Measurements from ENCODE around the gene CPLANE2. TPM values are rescaled to one million over a fixed set of nuclear protein-coding genes. Genes with fewer than 3 reads are reported as not detected.
A peak's percentile ranks its signal among the peaks of the same experiment; 100 is the strongest.
"Not testable (repeated sequence)": the region's sequence is repeated elsewhere in the genome, so short reads cannot be mapped to it uniquely, and the experiment has no call there.

The CPLANE2 gene
- total RNA-seq, 1 donor from 2014 or later: 9.1 TPM

DNA sequence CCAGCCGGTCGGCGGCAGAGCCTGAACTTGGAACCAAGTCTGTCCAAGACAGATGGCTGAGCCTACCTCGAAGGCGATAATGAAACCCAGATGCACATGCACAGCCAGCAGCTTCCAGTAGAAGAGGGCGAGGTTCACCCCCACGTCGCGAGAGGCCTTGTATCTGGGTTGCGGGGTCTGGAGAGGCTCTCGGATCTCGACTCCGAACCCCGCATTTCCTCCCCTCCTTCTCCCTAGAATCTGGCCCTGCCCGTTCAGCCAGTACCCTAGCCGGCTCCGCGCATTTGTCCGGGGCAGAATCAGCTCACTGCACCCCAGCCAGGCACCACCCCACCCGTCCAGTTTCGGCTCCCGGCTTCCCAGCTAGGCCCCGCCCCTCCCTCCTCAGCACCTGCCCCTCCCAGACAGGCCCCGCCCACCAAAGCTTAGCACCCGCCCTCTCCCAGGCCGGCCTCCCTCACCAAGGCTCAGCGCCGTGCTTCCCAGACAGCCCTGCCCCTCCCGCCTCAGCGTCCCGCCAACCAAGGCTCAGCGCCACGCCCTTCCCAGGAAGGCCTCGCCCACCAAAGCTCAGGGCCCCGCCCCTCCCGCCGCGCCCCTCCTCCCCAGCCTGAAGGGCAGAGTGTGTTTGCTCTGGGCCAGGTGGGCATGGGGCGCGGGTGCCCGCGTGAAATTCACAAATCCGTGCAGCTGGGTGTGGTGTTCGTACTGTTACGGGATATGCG, 19.8 kb downstream of the CPLANE2 start:
- peak overlapping the region; percentile 75 for H3K27ac ChIP-seq
- peak; percentile 98 for ATAC-seq
- no peaks in the 10 kb centered on the region for H3K36me3 ChIP-seq
- peak; percentile 99 for DNase-seq
- peaks cover 27% of the 10 kb centered on the region for H3K4me1 ChIP-seq
- H3K4me3 ChIP-seq: peak overlapping the region; percentile 68
- H3K27me3 ChIP-seq (ENCODE audit: low read depth): no peaks in the 10 kb centered on the region
- H3K9me3 ChIP-seq: no peaks in the 10 kb centered on the region
- TF ChIP-seq, protein P1, sequence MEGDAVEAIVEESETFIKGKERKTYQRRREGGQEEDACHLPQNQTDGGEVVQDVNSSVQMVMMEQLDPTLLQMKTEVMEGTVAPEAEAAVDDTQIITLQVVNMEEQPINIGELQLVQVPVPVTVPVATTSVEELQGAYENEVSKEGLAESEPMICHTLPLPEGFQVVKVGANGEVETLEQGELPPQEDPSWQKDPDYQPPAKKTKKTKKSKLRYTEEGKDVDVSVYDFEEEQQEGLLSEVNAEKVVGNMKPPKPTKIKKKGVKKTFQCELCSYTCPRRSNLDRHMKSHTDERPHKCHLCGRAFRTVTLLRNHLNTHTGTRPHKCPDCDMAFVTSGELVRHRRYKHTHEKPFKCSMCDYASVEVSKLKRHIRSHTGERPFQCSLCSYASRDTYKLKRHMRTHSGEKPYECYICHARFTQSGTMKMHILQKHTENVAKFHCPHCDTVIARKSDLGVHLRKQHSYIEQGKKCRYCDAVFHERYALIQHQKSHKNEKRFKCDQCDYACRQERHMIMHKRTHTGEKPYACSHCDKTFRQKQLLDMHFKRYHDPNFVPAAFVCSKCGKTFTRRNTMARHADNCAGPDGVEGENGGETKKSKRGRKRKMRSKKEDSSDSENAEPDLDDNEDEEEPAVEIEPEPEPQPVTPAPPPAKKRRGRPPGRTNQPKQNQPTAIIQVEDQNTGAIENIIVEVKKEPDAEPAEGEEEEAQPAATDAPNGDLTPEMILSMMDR (IDR thresholded peaks at IDR 0.05): no peak
- intact Hi-C loops (cut with DNase I): no loop called here

GRCh38 chr1:16215882-16216753, 20.9 kb downstream of the CPLANE2 start:
- H3K27ac ChIP-seq: peak overlapping the region; percentile 75
- DNase-seq (peak; percentile 91), ATAC-seq (peak; percentile 77 to 78)
- no peaks in the 10 kb centered on the region for H3K36me3 ChIP-seq
- H3K4me1 ChIP-seq: peaks cover 27% of the 10 kb centered on the region
- H3K9me3 ChIP-seq: no peaks in the 10 kb centered on the region
- H3K27me3 ChIP-seq (ENCODE audit: low read depth): no peaks in the 10 kb centered on the region
- intact Hi-C loops (cut with DNase I): no loop called here
- peak overlapping the region; percentile 68 for H3K4me3 ChIP-seq
- TF ChIP-seq, protein P1 (IDR thresholded peaks at IDR 0.05): no peak

DNA sequence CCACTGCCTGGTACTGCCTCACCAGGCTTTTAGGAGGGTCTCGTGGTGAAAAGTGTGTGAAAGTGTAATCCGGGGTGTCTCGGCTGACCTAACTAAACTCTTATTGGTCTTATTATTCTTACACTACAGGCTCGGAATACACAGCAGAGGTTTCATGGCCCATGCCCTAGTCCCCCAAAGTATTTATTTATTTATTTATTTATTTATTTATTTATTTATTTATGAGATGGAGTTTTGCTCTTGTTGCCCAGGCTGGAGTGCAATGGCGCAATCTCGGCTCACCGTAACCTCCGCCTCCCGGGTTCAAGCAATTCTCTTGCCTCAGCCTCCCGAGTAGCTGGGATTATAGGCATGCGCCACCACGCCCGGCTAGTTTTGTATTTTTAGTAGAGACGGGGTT, 21.7 kb downstream of the CPLANE2 start:
- intact Hi-C loops (cut with DNase I); ATAC-seq: not testable (repeated sequence)

GRCh38 chr1:16213544-16213943, 23.4 kb downstream of the CPLANE2 start:
- H3K4me3 ChIP-seq; ATAC-seq; DNase-seq; H3K27ac ChIP-seq; H3K9me3 ChIP-seq; H3K27me3 ChIP-seq (ENCODE audit: low read depth); intact Hi-C loops (cut with DNase I); H3K36me3 ChIP-seq: not testable (repeated sequence)
- H3K4me1 ChIP-seq: peaks cover 27% of the 10 kb centered on the region

More for the DNA sequence above, 21.7 kb downstream of the CPLANE2 start:
- not testable (repeated sequence) for H3K27me3 ChIP-seq (ENCODE audit: low read depth); H3K36me3 ChIP-seq; DNase-seq; H3K4me3 ChIP-seq; H3K9me3 ChIP-seq; H3K27ac ChIP-seq
- H3K4me1 ChIP-seq: peaks cover 27% of the 10 kb centered on the region

GRCh38 chr1:16213013-16213412, 24.0 kb downstream of the CPLANE2 start:
- H3K9me3 ChIP-seq: no peaks in the 10 kb centered on the region
- no peaks in the 10 kb centered on the region for H3K27me3 ChIP-seq (ENCODE audit: low read depth)
- no peaks in the 10 kb centered on the region for H3K36me3 ChIP-seq
- no peak for DNase-seq
- H3K4me3 ChIP-seq: peak overlapping the region; percentile 43
- intact Hi-C loops (cut with DNase I): no loop called here
- no peak for ATAC-seq
- no peak overlapping the region for H3K27ac ChIP-seq
- H3K4me1 ChIP-seq: peaks cover 25% of the 10 kb centered on the region
- TF ChIP-seq, protein P1 (IDR thresholded peaks at IDR 0.05): no peak

DNA sequence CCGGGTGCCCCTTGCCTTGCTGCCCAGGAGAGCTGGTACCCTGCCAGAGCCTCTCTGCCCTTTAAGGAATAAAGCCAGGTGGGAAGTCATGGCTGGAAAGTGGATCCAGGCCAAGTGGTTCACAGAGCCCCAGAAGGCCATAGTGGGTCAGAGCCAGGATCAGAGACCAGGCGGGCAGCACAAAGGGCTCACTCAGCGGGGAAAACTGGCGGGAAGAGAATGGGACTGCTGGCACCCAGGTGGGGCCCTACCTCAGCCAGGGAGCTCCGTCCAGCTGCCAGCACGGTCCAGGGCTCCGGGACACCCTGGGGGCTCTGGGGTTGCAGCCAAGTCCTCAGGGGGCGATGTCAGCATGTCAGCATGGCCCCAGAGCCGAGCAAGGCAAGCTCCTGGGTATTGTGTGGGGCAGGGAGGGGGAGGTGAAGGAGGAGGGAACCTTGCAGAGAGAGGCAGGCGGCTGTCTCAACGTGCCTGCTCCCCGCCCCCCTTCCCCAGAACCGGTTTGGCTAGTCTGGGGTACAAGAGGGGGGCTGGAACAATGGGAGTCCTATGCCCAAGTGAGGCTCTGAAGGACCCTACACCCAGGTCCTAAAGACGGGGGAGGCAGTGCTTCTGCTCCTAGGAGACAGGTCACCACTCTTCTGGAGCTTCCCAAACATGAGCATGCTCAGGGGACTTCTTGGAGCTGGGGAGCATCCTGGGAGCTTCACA, 24.6 kb downstream of the CPLANE2 start, which contains the start of gene ARHGEF19:
Gene ARHGEF19 (minus strand): TSS at position 402 of the 711 bp plus-strand sequence. CDS start 3,598 bp downstream, outside the sequence.
- Histone ChIP-seq H3K36me3 (no peaks in the 10 kb centered on the region), H3K27me3 (ENCODE audit: low read depth) (no peaks in the 10 kb centered on the region), H3K27ac (peak within 1 kb of the TSS; percentile 56), H3K4me1 (peaks cover 26% of the 10 kb centered on the region), H3K4me3 (peak within 1 kb of the TSS; percentile 43), H3K9me3 (no peaks in the 10 kb centered on the region)
- DNase-seq (peak; percentile 81), ATAC-seq (peak; percentile 44 to 47)
- TF ChIP-seq, protein P1 (IDR thresholded peaks at IDR 0.05): no peak
- intact Hi-C loops (cut with DNase I): no loop called here

Data from lower lobe of right lung (tissue), 2 donors.